ENCODE data around the gene CACNB4. TPM values are rescaled to one million over a fixed set of nuclear protein-coding genes. Genes with fewer than 3 reads are reported as not detected.

Gene CACNB4
- total and polyA plus RNA-seq, 2 of the 4 experiments (the other 2 are of a cell fraction), result 0.12 to 0.36 TPM

- no peak overlapping the region for H2BK15ac ChIP-seq (ENCODE audit: low read depth, low read length)
- no peak overlapping the region for H4K5ac ChIP-seq (ENCODE audit: low read depth, low read length)
- BruUV-seq (replicated peaks), result no TSS peak
- no peaks in the 10 kb centered on the region for H3K79me1 ChIP-seq (ENCODE audit: low read depth in 1 of 2, low read length in 2 of 2)
- dilution Hi-C loops (cut with HindIII; ENCODE audit: low sequenced_read_pairs, unreplicated experiment) (no loop called here), in situ Hi-C loops (cut with MboI; ENCODE audit: low sequenced_read_pairs) (loop anchor here (10.0 kb wide), 1 partner anchor 602 kb away; no protein-coding TSS in a partner anchor), intact Hi-C loops (cut with micrococcal nuclease) (loop anchor here (10.0 kb wide), 1 partner anchor 1482 kb away; no protein-coding TSS in a partner anchor)
- 88% methylated on average over 2 of the region's 12 CpGs; no CpG with 5 or more reads in 1 of the 2 experiments for WGBS, 2 experiments (ENCODE audit: extremely low coverage in 2 of 2, insufficient read length in 1 of 2)
- H3K9me3 ChIP-seq (ENCODE audit: control insufficient read depth, insufficient read depth, low read length), result no peaks in the 10 kb centered on the region
- DNase-seq, result no peak
- no peak overlapping the region for H3K23ac ChIP-seq (ENCODE audit: low read depth, low read length)
- no peak overlapping the region for H2BK20ac ChIP-seq (ENCODE audit: low read depth, low read length)
- no peak overlapping the region for H3K14ac ChIP-seq (replicated peaks; ENCODE audit: low read depth, low read length)
- no peak for ATAC-seq (ENCODE audit: low read depth)
- H3K27ac ChIP-seq (ENCODE audit: insufficient read depth, low read length), result no peak overlapping the region
- no peak overlapping the region for H2BK120ac ChIP-seq (ENCODE audit: low read depth, low read length)
- H3K9me1 ChIP-seq (ENCODE audit: insufficient read depth, low read length), result no peaks in the 10 kb centered on the region
- H3K18ac ChIP-seq (ENCODE audit: low read depth, low read length), result no peak overlapping the region
- ChIA-PET CTCF (interaction anchor here (1.1 kb wide), 1 partner anchor 7 kb away, joined by 3 read pairs; no protein-coding TSS in a partner anchor), POLR2A (ENCODE audit: unreplicated experiment) (no interaction called here)
- H3K4me2 ChIP-seq (ENCODE audit: low read depth, low read length), result no peak overlapping the region
- TF ChIP-seq RCOR1 (IDR thresholded peaks at IDR 0.05; ENCODE audit: insufficient replicate concordance, low read length) (no peak), FOS (IDR thresholded peaks at IDR 0.05; ENCODE audit: low read depth, low read length) (no peak), CEBPB (IDR thresholded peaks at IDR 0.05; ENCODE audit: low read depth, low read length) (no peak), MXI1 (IDR thresholded peaks at IDR 0.05; ENCODE audit: borderline replicate concordance, low read depth, low read length) (no peak), RFX5 (IDR thresholded peaks at IDR 0.05; ENCODE audit: low read depth, low read length) (no peak), BHLHE40 (IDR thresholded peaks at IDR 0.05; ENCODE audit: low read depth, low read length) (no peak), CHD1 (IDR thresholded peaks at IDR 0.05; ENCODE audit: low read depth, low read length) (no peak), NFE2L2 (IDR thresholded peaks at IDR 0.05; ENCODE audit: low read depth, low read length) (no peak), ELK1 (IDR thresholded peaks at IDR 0.05; ENCODE audit: borderline replicate concordance, low read depth, low read length) (no peak), MAZ (IDR thresholded peaks at IDR 0.05; ENCODE audit: borderline replicate concordance, low read depth, low read length) (no peak)
- TF ChIP-seq, protein P1, sequence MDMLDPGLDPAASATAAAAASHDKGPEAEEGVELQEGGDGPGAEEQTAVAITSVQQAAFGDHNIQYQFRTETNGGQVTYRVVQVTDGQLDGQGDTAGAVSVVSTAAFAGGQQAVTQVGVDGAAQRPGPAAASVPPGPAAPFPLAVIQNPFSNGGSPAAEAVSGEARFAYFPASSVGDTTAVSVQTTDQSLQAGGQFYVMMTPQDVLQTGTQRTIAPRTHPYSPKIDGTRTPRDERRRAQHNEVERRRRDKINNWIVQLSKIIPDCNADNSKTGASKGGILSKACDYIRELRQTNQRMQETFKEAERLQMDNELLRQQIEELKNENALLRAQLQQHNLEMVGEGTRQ (IDR thresholded peaks at IDR 0.05; ENCODE audit: low read depth, low read length), result no peak
- TF ChIP-seq, protein P2, sequence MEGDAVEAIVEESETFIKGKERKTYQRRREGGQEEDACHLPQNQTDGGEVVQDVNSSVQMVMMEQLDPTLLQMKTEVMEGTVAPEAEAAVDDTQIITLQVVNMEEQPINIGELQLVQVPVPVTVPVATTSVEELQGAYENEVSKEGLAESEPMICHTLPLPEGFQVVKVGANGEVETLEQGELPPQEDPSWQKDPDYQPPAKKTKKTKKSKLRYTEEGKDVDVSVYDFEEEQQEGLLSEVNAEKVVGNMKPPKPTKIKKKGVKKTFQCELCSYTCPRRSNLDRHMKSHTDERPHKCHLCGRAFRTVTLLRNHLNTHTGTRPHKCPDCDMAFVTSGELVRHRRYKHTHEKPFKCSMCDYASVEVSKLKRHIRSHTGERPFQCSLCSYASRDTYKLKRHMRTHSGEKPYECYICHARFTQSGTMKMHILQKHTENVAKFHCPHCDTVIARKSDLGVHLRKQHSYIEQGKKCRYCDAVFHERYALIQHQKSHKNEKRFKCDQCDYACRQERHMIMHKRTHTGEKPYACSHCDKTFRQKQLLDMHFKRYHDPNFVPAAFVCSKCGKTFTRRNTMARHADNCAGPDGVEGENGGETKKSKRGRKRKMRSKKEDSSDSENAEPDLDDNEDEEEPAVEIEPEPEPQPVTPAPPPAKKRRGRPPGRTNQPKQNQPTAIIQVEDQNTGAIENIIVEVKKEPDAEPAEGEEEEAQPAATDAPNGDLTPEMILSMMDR (conservative IDR thresholded peaks at IDR 0.05; ENCODE audit: low read depth, low read length), result no peak
- no peak overlapping the region for H2AK5ac ChIP-seq (ENCODE audit: low read depth, low read length)
- no peak overlapping the region for H4K8ac ChIP-seq (ENCODE audit: low read depth in 2 of 2, low read length in 2 of 2)
- no peaks in the 10 kb centered on the region for H3K4me1 ChIP-seq (ENCODE audit: control insufficient read depth, insufficient read depth, low read length)
- H2AFZ ChIP-seq (replicated peaks; ENCODE audit: low read length, poor library complexity), result no peak overlapping the region
- no peak overlapping the region for H2AK9ac ChIP-seq (replicated peaks; ENCODE audit: low read depth, low read length, poor library complexity)
- H3K56ac ChIP-seq (ENCODE audit: extremely low read depth, insufficient read depth, low read length), result no peak overlapping the region
- H3K36me3 ChIP-seq (ENCODE audit: control insufficient read depth, insufficient read depth, low read length), result no peaks in the 10 kb centered on the region
- H3K9ac ChIP-seq (ENCODE audit: low read depth, low read length), result no peak overlapping the region
- H2BK5ac ChIP-seq (ENCODE audit: low read depth, low read length, poor library complexity, severe bottlenecking), result no peak overlapping the region
- peaks cover 24% of the 10 kb centered on the region for H3K27me3 ChIP-seq (ENCODE audit: control insufficient read depth, insufficient read depth, low read length)
- no peak overlapping the region for H3K4ac ChIP-seq (ENCODE audit: low read depth, low read length)
- H3K4me3 ChIP-seq (ENCODE audit: insufficient read depth, low read depth, low read length), result no peak overlapping the region
- no peaks in the 10 kb centered on the region for H4K20me1 ChIP-seq (ENCODE audit: insufficient read depth, low read length)
- no peak overlapping the region for H4K91ac ChIP-seq (ENCODE audit: insufficient read depth, low read depth, low read length)
Measured at GRCh38 chr2:152033011-152033925, 65.6 kb downstream of the CACNB4 start.
